ENCODE data around the gene PRKCH.
"Not testable (repeated sequence)": the region's sequence is repeated elsewhere in the genome, so short reads cannot be mapped to it uniquely, and the experiment has no call there.

Gene PRKCH

DNA sequence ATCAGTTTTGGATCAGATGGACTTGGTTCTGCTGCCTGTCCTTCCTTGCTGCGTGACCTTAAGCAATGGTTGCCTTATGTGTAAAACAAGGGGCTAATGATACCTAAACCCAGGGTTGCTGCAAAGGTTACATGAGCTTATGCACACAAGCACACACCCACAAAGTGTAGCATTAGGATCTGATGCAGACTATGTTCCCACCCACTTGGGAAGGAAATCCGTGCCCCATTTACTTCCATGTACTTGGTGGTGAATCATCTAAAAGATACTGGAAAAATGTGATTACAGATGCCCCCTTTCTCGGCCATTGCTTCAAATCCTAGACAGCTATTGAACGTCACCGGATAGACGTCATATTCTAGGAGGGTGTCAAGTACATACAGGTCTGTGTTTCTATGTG lies 87.1 kb downstream of the PRKCH start:
- H3K4me3 ChIP-seq (ENCODE audit: low read depth, low read length), result no peak overlapping the region
- DNase-seq (ENCODE audit: low read depth), result no peak
- TF ChIP-seq, protein P1, sequence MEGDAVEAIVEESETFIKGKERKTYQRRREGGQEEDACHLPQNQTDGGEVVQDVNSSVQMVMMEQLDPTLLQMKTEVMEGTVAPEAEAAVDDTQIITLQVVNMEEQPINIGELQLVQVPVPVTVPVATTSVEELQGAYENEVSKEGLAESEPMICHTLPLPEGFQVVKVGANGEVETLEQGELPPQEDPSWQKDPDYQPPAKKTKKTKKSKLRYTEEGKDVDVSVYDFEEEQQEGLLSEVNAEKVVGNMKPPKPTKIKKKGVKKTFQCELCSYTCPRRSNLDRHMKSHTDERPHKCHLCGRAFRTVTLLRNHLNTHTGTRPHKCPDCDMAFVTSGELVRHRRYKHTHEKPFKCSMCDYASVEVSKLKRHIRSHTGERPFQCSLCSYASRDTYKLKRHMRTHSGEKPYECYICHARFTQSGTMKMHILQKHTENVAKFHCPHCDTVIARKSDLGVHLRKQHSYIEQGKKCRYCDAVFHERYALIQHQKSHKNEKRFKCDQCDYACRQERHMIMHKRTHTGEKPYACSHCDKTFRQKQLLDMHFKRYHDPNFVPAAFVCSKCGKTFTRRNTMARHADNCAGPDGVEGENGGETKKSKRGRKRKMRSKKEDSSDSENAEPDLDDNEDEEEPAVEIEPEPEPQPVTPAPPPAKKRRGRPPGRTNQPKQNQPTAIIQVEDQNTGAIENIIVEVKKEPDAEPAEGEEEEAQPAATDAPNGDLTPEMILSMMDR (conservative IDR thresholded peaks at IDR 0.05; ENCODE audit: low read depth, low read length), result no peak

DNA sequence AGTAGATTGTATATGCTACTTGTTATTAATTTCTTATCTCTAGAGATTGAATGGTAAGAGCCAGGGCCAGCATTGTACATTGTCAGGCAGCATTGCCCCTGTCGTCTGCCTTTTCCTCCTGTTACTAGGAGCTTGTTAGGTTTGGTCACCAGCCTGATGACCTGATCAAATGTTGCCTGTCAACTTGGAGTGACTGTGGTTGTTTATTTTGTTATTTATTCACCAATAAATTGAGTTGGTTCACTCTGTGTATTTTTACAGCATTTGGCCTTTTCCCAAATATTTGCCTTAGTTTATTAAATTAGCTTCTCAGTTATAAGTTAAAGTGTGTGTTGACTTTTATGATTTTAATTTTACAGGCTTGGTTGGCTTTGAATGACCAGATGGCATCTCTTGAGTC lies 88.4 kb downstream of the PRKCH start:
- no peak overlapping the region for H3K4me3 ChIP-seq (ENCODE audit: low read depth, low read length)
- no peak for DNase-seq (ENCODE audit: low read depth)
- TF ChIP-seq, protein P1 (conservative IDR thresholded peaks at IDR 0.05; ENCODE audit: low read depth, low read length), result no peak

DNA sequence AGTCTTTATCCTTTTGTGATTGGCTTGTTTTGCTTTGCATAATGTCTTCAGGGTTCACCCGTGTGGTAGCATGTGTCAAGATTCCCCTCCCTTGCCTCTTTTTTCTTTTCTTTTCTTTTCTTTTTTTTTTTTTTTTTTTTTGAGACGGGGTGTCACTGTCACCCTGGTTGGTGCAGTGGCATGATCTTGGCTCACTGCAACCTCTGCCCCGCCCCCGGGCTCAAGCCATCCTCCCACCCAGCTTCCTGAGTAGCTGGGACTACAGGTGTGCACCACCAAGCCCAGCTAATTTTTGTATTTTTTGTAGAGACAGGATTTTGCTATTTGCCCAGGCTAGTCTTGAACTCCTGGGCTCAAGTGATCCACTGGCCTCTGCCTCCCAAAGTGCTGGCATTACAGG lies 94.6 kb downstream of the PRKCH start:
- not testable (repeated sequence) for DNase-seq (ENCODE audit: low read depth); H3K4me3 ChIP-seq (ENCODE audit: low read depth, low read length)

DNA sequence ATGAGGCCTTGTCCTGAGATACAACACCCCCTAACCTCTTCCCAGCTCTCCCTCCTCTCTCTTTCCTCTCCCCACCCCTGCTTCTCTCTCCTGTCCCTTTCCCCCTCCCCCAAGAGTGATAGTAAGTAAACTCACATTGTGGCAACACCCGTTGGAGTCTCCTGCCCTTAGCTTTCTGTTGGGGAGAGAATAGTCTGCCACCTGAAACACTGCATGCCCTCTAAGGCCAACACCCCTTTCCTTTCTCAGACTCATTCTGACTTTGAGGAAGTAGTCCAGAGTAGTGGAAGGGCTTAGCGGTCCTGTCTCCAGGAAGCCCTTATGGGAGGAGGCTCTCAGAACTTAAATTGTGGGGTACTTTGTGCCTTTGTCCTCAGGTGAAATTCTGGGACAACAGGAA lies 95.2 kb downstream of the PRKCH start:
- DNase-seq (ENCODE audit: low read depth), result no peak
- H3K4me3 ChIP-seq (ENCODE audit: low read depth, low read length), result no peak overlapping the region
- TF ChIP-seq, protein P1 (conservative IDR thresholded peaks at IDR 0.05; ENCODE audit: low read depth, low read length), result no peak

DNA sequence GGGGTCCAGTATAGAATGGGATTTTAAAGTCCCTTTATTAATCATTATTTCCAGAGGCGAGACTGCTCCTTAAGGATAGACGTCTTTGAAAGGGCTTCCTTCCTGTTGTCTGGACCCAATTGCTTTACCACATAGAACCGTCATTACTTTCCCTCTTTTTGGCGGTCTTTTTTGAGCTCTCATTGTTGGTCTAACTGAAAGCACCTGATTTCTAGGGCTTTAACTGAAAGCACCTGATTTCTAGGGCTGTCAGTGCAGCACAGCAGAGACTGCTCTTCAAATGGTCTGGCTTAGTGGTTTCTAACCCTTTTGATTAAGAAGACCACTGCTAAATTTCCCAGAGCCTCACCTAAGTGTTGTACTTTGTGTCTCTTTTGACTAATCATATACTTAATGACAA lies 95.8 kb downstream of the PRKCH start:
- TF ChIP-seq, protein P1 (conservative IDR thresholded peaks at IDR 0.05; ENCODE audit: low read depth, low read length), result no peak
- DNase-seq (ENCODE audit: low read depth), result no peak
- no peak overlapping the region for H3K4me3 ChIP-seq (ENCODE audit: low read depth, low read length)

DNA sequence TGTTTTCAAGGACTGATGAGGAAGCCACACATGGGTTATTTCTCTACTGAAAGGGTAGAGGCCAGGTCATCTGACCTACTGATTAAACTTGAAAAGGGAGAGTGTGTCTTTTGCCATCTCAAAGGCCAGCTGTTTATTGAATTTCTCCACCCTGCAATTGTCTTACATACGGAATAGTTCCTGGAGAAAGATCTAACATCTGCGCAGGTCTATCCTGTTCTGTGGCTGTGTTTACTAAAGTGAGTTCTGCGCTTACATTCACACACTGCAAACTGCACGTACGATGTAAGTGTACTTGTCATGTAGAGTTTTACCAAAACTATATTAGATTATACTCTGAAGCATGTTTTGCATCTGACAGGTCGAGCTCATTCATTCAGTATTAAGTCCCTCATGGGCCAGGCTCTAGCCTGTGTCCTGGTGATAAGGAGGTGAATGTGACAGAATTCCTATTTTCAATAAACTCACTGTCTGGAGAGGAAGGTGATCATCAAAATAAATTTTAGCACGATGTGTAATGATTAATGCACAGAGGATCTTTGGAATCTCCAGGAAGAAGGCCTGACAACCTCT lies 96.6 kb downstream of the PRKCH start:
- no peak for DNase-seq (ENCODE audit: low read depth)
- TF ChIP-seq, protein P1 (conservative IDR thresholded peaks at IDR 0.05; ENCODE audit: low read depth, low read length), result no peak
- no peak overlapping the region for H3K4me3 ChIP-seq (ENCODE audit: low read depth, low read length)

DNA sequence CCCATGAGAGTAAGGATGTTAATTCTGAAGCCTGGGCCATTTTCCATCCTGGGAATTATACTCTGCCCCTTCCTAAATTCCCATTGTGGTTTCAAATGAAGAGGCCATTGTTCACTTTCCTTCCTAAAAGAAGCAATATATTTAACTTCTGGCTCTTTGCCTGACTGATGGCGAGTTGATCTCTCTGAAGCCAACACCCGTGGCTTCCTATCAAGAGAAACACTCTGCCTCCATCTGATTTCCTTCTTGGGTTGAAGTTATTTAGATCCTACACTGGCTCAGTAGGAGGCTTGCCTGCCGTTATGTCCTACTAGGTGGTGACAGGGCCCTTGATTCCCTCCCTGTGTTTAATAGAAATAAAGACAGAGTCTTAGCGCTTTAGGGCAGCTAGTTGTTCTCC lies 97.4 kb downstream of the PRKCH start:
- H3K4me3 ChIP-seq (ENCODE audit: low read depth, low read length), result no peak overlapping the region
- TF ChIP-seq, protein P1 (conservative IDR thresholded peaks at IDR 0.05; ENCODE audit: low read depth, low read length), result no peak
- peak; percentile 14 for DNase-seq (ENCODE audit: low read depth)
